Measurements from ENCODE around the gene LPIN2. TPM values are rescaled to one million over a fixed set of nuclear protein-coding genes. Genes with fewer than 3 reads are reported as not detected.
"Not testable (repeated sequence)": the region's sequence is repeated elsewhere in the genome, so short reads cannot be mapped to it uniquely, and the experiment has no call there.

Gene LPIN2
- total RNA-seq, 4 donors from 2014 or later, result 4.9 to 9.1 (median 8.2) TPM

DNA sequence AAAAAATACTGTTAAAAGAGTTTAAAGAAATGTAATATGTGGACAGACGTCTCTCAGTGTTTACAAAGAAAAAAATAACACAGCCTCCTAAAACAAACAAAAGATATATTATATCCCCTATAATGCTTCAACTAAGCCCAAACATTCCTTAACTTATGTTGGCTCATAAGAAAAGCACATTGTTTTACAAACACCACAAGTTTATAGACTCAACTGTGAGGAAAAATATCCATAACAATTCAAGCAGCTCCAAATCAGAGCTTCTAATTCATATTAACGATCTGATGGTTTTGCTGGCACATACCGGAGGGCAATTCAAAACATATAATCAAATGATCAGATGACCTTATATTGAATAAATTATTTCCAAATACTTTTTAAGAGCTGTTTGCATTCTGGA is 5.5 kb downstream of the LPIN2 start:
- Histone ChIP-seq H3K4me3 (no peak overlapping the region), H3K9me3 (no peaks in the 10 kb centered on the region), H3K36me3 (no peaks in the 10 kb centered on the region), H3K27ac (no peak overlapping the region), H3K27me3 (no peaks in the 10 kb centered on the region), H3K4me1 (peaks cover 0 to 6% of the 10 kb centered on the region in 2 donors)
- ATAC-seq, result no peak
- TF ChIP-seq, protein P1, sequence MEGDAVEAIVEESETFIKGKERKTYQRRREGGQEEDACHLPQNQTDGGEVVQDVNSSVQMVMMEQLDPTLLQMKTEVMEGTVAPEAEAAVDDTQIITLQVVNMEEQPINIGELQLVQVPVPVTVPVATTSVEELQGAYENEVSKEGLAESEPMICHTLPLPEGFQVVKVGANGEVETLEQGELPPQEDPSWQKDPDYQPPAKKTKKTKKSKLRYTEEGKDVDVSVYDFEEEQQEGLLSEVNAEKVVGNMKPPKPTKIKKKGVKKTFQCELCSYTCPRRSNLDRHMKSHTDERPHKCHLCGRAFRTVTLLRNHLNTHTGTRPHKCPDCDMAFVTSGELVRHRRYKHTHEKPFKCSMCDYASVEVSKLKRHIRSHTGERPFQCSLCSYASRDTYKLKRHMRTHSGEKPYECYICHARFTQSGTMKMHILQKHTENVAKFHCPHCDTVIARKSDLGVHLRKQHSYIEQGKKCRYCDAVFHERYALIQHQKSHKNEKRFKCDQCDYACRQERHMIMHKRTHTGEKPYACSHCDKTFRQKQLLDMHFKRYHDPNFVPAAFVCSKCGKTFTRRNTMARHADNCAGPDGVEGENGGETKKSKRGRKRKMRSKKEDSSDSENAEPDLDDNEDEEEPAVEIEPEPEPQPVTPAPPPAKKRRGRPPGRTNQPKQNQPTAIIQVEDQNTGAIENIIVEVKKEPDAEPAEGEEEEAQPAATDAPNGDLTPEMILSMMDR (IDR thresholded peaks at IDR 0.05 in 4 of 5, conservative IDR thresholded peaks at IDR 0.05 in 1 of 5), result no peak
- TF ChIP-seq POLR2A (IDR thresholded peaks at IDR 0.05), result no peak
- DNase-seq, result no peak
- in situ Hi-C loops (cut with MboI; ENCODE audit: low sequenced_read_pairs in 4 of 4) (loop anchor here in 1 of 4 donors (25.0 kb wide), 1 partner anchor 105 kb away; no protein-coding TSS in a partner anchor), intact Hi-C loops (cut with DNase I; ENCODE audit: low total_unique reads) (no loop called here)

DNA sequence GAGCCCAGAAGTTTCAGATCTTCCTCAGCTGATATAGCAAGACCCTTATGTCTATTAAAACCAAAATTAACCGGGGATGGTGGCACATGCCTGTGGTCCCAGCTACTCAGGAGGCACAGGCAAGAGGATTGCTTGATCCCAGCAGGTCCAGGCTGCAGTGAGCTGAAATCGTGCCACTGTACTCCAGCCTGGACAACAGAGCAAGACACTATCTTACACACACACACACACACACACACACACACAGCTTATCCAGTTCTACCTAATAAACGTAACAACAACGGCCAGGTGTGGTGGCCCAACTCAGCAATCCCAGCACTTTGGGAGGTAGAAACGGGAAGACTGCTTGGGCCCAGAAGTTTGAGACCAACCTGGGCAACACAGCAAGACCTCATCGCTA is 7.5 kb downstream of the LPIN2 start:
- Histone ChIP-seq H3K4me1 (no peaks in the 10 kb centered on the region), H3K9me3 (no peaks in the 10 kb centered on the region), H3K36me3 (no peaks in the 10 kb centered on the region), H3K27me3 (no peaks in the 10 kb centered on the region), H3K4me3 (no peak overlapping the region), H3K27ac (no peak overlapping the region)
- in situ Hi-C loops (cut with MboI; ENCODE audit: low sequenced_read_pairs in 4 of 4) (loop anchor here in 1 of 4 donors (25.0 kb wide), 1 partner anchor 107 kb away; no protein-coding TSS in a partner anchor), intact Hi-C loops (cut with DNase I; ENCODE audit: low total_unique reads) (no loop called here)
- DNase-seq, result no peak
- no peak for ATAC-seq
- no peak for TF ChIP-seq POLR2A (IDR thresholded peaks at IDR 0.05)
- TF ChIP-seq, protein P1 (IDR thresholded peaks at IDR 0.05 in 4 of 5, conservative IDR thresholded peaks at IDR 0.05 in 1 of 5), result no peak

DNA sequence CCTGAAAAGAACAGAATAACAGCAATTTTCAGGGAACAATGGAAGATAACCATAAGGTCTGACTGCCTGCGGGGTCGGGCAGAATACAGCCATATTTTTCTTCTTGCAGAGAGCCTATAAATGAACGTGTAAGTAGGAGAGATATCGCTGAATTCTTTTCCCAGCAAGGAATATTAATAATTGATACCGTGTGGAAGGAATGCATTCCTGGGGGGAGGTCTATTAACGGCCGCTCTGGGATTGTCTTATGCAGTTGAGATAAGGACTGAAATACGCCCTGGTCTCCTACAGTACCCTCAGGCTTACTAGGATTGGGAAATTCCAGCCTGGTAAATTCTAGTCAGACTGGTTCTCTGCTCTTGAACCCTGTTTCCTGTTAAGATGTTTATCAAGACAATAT is 9.2 kb downstream of the LPIN2 start:
- H3K4me1 ChIP-seq; H3K27ac ChIP-seq; ATAC-seq; H3K27me3 ChIP-seq; H3K4me3 ChIP-seq; DNase-seq; intact Hi-C loops (cut with DNase I; ENCODE audit: low total_unique reads); H3K36me3 ChIP-seq; H3K9me3 ChIP-seq: not testable (repeated sequence)
- in situ Hi-C loops (cut with MboI; ENCODE audit: low sequenced_read_pairs in 4 of 4), result loop anchor here in 1 of 4 donors (25.0 kb wide), 1 partner anchor 109 kb away; no protein-coding TSS in a partner anchor

DNA sequence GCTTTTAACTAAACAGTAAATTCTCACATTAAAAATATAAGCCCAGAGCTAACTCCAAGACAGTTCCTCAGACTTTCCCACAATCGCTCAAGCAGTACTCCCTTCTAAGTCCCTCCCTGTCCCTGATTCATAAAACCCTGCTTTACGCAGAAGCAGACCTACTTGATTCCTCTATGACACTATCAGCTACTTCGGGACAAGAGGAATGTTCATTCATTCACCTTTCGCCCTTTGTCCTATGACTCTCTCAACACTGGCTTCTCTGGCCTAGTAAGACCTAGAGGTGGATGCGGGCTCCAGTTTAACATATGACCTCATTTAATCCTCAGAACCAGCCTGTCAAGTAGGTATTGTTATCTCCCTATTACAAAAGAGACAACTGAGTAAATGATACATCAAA is 10.2 kb downstream of the LPIN2 start:
- DNase-seq, result no peak
- no peak for ATAC-seq
- in situ Hi-C loops (cut with MboI; ENCODE audit: low sequenced_read_pairs in 4 of 4) (loop anchor here in 1 of 4 donors (25.0 kb wide), 1 partner anchor 110 kb away; no protein-coding TSS in a partner anchor), intact Hi-C loops (cut with DNase I; ENCODE audit: low total_unique reads) (no loop called here)
- Histone ChIP-seq H3K27ac (no peak overlapping the region), H3K27me3 (no peaks in the 10 kb centered on the region), H3K4me3 (no peak overlapping the region), H3K9me3 (no peaks in the 10 kb centered on the region), H3K4me1 (peaks cover 11 to 18% of the 10 kb centered on the region in 2 donors), H3K36me3 (no peaks in the 10 kb centered on the region)
- TF ChIP-seq POLR2A (IDR thresholded peaks at IDR 0.05), result no peak
- TF ChIP-seq, protein P1 (IDR thresholded peaks at IDR 0.05 in 4 of 5, conservative IDR thresholded peaks at IDR 0.05 in 1 of 5), result no peak

DNA sequence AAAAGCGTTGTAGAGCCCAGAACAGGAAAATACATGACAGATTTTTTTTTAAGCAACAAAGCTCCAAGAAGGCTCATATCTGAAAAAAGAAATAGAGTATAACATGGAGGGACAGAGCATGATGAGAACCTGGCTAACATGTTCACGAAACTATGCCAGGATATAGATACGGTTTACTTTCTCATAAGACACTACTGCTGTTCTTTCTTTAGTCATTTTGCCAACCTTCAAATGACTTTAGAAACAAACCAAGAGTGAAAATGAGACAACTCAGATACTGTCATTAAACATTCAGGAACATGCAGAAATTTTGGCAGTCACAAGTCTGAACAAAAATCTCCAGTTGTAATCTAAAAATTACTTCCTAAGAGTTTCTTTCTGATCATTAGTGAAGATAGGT is 14.3 kb downstream of the LPIN2 start:
- intact Hi-C loops (cut with DNase I; ENCODE audit: low total_unique reads) (no loop called here), in situ Hi-C loops (cut with MboI; ENCODE audit: low sequenced_read_pairs in 4 of 4) (no loop called here)
- Histone ChIP-seq H3K4me3 (peak overlapping the region in 1 of 4 donors; percentile 11), H3K4me1 (peaks cover 15 to 34% of the 10 kb centered on the region in 2 donors), H3K9me3 (no peaks in the 10 kb centered on the region), H3K27me3 (no peaks in the 10 kb centered on the region), H3K27ac (peak overlapping the region; percentile 47 to 74 (median 66)), H3K36me3 (no peaks in the 10 kb centered on the region)
- DNase-seq (no peak), ATAC-seq (no peak)
- TF ChIP-seq, protein P1 (IDR thresholded peaks at IDR 0.05 in 4 of 5, conservative IDR thresholded peaks at IDR 0.05 in 1 of 5), result no peak
- TF ChIP-seq POLR2A (IDR thresholded peaks at IDR 0.05), result no peak

Data from gastrocnemius medialis (tissue), 4 donors.